Bronchial epithelial cell (primary cell): Measurements from ENCODE around the gene KARS1. TPM values are rescaled to one million over a fixed set of nuclear protein-coding genes. Genes with fewer than 3 reads are reported as not detected.

Experiments
- DNase-seq: peaks from one replicate; pipeline ENCODE4 v3.0.0-alpha.2; 2010; ENCODE audit warnings: low read depth
- FAIRE-seq: peaks from 2 replicates; lab custom pipeline; 2011; peaks lifted over from hg19 to GRCh38; lab: Jason Lieb, UNC
- H3K27me3 ChIP-seq: 2 replicates; pipeline ENCODE4 v1.5.1; 2011; ENCODE audit warnings: low read length; ENCODE audit not compliant: control insufficient read depth, insufficient read depth
- H3K36me3 ChIP-seq: 2 replicates; pipeline ENCODE4 v1.5.1; 2011; ENCODE audit warnings: low read length; ENCODE audit not compliant: control insufficient read depth, insufficient read depth
- H3K4me3 ChIP-seq: 2 replicates; pipeline ENCODE4 v1.5.1; 2011; ENCODE audit warnings: mild to moderate bottlenecking, low read depth, low read length, control low read depth
- CTCF ChIP-seq: IDR thresholded peaks from 2 replicates; pipeline ENCODE4 v1.5.1; 2011; ENCODE audit warnings: mild to moderate bottlenecking, moderate library complexity, low read length, control low read depth, inconsistent platforms; ENCODE audit not compliant: insufficient read depth, severe bottlenecking
- total RNA-seq: library from RNA; depleted of rRNA; stranded (reverse); fragments of >200 nt; gene quantifications from 2 replicates; pipeline ENCODE4 v1.2.1, GENCODE V29; 2014

KARS1 gene
- total RNA-seq, 1 donor from 2014 or later: 210 TPM

GRCh38 chr16:75617121-75617520 is 30.3 kb downstream of the KARS1 start:
- Histone ChIP-seq H3K4me3 (no peak overlapping the region), H3K36me3 (peaks cover 20% of the 10 kb centered on the region), H3K27me3 (no peaks in the 10 kb centered on the region)
- no peak for DNase-seq
- no peak for FAIRE-seq
- no peak for TF ChIP-seq CTCF

DNA sequence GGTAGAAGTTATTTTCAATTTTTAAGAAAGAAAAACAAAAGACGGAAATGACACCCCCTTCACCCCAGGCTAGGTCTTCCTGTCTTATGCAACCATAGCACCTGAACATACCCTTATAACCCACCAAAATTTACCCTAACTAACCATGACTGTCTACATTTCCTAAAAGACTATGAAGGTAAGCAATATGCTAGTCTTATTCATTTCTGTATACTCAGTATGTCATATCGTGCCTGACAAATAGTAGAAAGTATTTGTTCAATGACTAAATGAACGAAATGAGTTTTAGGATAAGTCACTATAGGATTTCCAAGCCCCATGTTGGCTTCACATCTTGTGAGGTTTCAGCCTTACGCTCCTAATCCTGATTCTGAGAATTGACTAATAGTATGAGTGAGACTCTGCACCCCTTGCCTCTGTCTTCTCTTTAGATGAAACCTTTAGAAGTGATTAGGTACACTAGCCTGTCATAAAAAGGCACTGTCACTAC is 30.9 kb downstream of the KARS1 start:
- no peak overlapping the region for H3K4me3 ChIP-seq
- TF ChIP-seq CTCF: no peak
- no peaks in the 10 kb centered on the region for H3K27me3 ChIP-seq
- FAIRE-seq (no peak), DNase-seq (no peak)
- H3K36me3 ChIP-seq: peaks cover 20% of the 10 kb centered on the region

DNA sequence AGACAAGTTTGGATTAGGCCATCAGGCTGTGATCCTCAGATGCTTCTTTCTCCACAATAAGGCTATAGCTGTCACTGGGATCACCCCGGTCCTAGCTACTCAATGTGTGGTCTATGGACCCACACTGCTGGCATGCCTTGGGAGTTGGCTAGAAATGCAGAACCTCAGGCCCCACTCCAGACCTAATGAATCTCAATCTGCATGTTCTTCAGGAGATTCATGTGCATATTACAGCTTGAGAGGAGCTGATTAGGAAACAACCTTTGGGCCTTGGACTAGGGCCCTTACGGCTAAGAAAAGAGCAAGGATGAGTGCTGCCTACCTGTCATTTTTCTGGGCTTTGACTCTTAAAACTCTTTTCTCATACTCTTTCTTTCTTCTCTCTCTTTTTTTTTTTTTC is 31.8 kb downstream of the KARS1 start:
- DNase-seq (no peak), FAIRE-seq (no peak)
- Histone ChIP-seq H3K36me3 (peaks cover 20% of the 10 kb centered on the region), H3K27me3 (no peaks in the 10 kb centered on the region), H3K4me3 (no peak overlapping the region)
- TF ChIP-seq CTCF: no peak

GRCh38 chr16:75614066-75614897 is 33.2 kb downstream of the KARS1 start:
- TF ChIP-seq CTCF: no peak
- H3K4me3 ChIP-seq: no peak overlapping the region
- H3K27me3 ChIP-seq: no peaks in the 10 kb centered on the region
- H3K36me3 ChIP-seq: peaks cover 20% of the 10 kb centered on the region
- FAIRE-seq (no peak), DNase-seq (peak; percentile 59)

DNA sequence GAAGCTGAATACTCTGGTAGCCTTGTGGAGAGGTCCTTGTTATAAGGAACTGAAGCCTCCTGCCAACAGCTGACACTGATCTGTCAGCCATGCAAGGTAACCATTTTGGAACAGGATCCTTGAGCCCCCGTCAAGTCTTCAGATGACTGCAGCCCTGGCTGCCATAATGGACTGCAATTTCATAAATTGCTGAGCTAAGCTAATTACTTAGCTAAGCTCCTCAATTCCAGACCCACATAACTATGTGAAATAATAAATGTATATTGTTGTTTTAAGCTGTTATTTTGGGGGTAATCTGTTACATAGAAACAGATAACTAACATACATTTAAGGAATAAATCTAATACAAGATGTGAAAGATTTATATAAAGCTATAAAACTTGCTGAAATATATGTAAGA is 41.0 kb downstream of the KARS1 start:
- no peak overlapping the region for H3K4me3 ChIP-seq
- no peak for DNase-seq
- peaks cover 9% of the 10 kb centered on the region for H3K36me3 ChIP-seq

More for the DNA sequence above, 41.0 kb downstream of the KARS1 start:
- TF ChIP-seq CTCF: no peak
- no peak for FAIRE-seq
- H3K27me3 ChIP-seq: no peaks in the 10 kb centered on the region
